ENCODE data around the gene HRH1. TPM values are rescaled to one million over a fixed set of nuclear protein-coding genes. Genes with fewer than 3 reads are reported as not detected.
A peak's percentile ranks its signal among the peaks of the same experiment; 100 is the strongest.
"Not testable (repeated sequence)": the region's sequence is repeated elsewhere in the genome, so short reads cannot be mapped to it uniquely, and the experiment has no call there.

The HRH1 gene
- total RNA-seq = 2.6 and 3.7 TPM in 2 replicates

- Histone ChIP-seq H3K4me3 (ENCODE audit: low read depth, low read length) (peak within 1 kb of the TSS; percentile 60), H3K27me3 (ENCODE audit: control insufficient read depth, insufficient read depth, low read length) (no peaks in the 10 kb centered on the region), H3K36me3 (ENCODE audit: control insufficient read depth, insufficient read depth, low read length) (no peaks in the 10 kb centered on the region)
- no peak for DNase-seq (ENCODE audit: low read depth)
- no peak for FAIRE-seq
- TF ChIP-seq CTCF (IDR thresholded peaks at IDR 0.05; ENCODE audit: insufficient read depth, low read length, severe bottlenecking) = no peak
Observed at GRCh38 chr3:11154036-11154952, at the start of gene HRH1. Gene HRH1, plus strand, starts transcription at chr3:11154493. Its CDS starts 104,545 bp downstream, at chr3:11259038.

- not testable (repeated sequence) for H3K27me3 ChIP-seq (ENCODE audit: control insufficient read depth, insufficient read depth, low read length); H3K36me3 ChIP-seq (ENCODE audit: control insufficient read depth, insufficient read depth, low read length); DNase-seq (ENCODE audit: low read depth); H3K4me3 ChIP-seq (ENCODE audit: low read depth, low read length); FAIRE-seq
Observed at GRCh38 chr3:11113316-11113715, 41.0 kb upstream of the HRH1 start.

DNA sequence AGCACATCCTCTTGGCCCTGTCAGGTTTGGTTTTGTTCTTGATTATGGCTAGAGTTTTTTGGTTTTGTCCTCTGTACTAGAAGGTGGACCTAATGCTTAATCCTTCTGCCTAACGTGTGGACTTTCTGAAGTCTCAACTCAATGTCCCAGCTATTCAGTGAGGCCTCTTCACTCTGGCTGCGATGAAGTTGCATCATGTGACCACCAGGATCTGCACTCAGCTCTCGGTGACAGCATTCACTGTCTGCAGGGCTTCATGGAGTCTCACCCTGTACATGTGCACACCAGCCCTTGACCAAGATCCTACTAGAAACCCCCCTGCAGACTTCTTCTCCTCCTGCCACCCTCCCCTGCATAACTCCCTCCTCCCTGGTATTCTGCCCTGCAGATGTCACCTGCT, 38.7 kb upstream of the HRH1 start:
- DNase-seq (ENCODE audit: low read depth) (no peak), FAIRE-seq (no peak)
- TF ChIP-seq CTCF (IDR thresholded peaks at IDR 0.05; ENCODE audit: insufficient read depth, low read length, severe bottlenecking) = no peak
- Histone ChIP-seq H3K4me3 (ENCODE audit: low read depth, low read length) (no peak overlapping the region), H3K36me3 (ENCODE audit: control insufficient read depth, insufficient read depth, low read length) (no peaks in the 10 kb centered on the region), H3K27me3 (ENCODE audit: control insufficient read depth, insufficient read depth, low read length) (no peaks in the 10 kb centered on the region)

GRCh38 chr3:11116336-11117059, 37.8 kb upstream of the HRH1 start:
- FAIRE-seq (no peak), DNase-seq (ENCODE audit: low read depth) (no peak)
- H3K36me3 ChIP-seq (ENCODE audit: control insufficient read depth, insufficient read depth, low read length) = no peaks in the 10 kb centered on the region
- no peak overlapping the region for H3K4me3 ChIP-seq (ENCODE audit: low read depth, low read length)
- no peaks in the 10 kb centered on the region for H3K27me3 ChIP-seq (ENCODE audit: control insufficient read depth, insufficient read depth, low read length)
- no peak for TF ChIP-seq CTCF (IDR thresholded peaks at IDR 0.05; ENCODE audit: insufficient read depth, low read length, severe bottlenecking)

DNA sequence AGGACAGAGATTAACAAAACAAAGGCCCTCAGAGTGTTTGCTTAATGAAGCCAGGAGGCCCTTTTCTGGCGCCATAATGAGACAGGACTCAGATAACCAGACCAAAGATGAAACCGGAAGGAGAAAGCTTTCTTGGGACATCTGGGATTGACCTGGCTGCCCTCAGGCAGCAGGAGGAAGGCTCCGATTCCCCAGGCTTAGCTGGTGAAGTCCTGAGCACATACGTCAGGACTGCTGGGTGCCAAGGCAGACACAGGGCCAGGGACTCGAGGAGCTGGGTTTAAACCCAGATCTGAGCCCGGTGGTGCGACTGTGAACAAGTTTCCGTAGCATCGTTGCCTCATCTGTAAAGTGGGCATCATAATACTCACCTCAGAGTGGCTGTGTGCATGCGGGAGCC, 36.7 kb upstream of the HRH1 start:
- TF ChIP-seq CTCF (IDR thresholded peaks at IDR 0.05; ENCODE audit: insufficient read depth, low read length, severe bottlenecking) = no peak
- FAIRE-seq (no peak), DNase-seq (ENCODE audit: low read depth) (no peak)
- Histone ChIP-seq H3K27me3 (ENCODE audit: control insufficient read depth, insufficient read depth, low read length) (no peaks in the 10 kb centered on the region), H3K36me3 (ENCODE audit: control insufficient read depth, insufficient read depth, low read length) (no peaks in the 10 kb centered on the region), H3K4me3 (ENCODE audit: low read depth, low read length) (no peak overlapping the region)

GRCh38 chr3:11118181-11118682, 36.1 kb upstream of the HRH1 start:
- FAIRE-seq = no peak
- Histone ChIP-seq H3K4me3 (ENCODE audit: low read depth, low read length) (no peak overlapping the region), H3K36me3 (ENCODE audit: control insufficient read depth, insufficient read depth, low read length) (no peaks in the 10 kb centered on the region), H3K27me3 (ENCODE audit: control insufficient read depth, insufficient read depth, low read length) (no peaks in the 10 kb centered on the region)
- peak; percentile 50 for DNase-seq (ENCODE audit: low read depth)
- no peak for TF ChIP-seq CTCF (IDR thresholded peaks at IDR 0.05; ENCODE audit: insufficient read depth, low read length, severe bottlenecking)
